HL-60 (cell line): Measurements from ENCODE around the gene MMP7.

Experiments
- DNase-seq, 2 experiments: peaks; one replicate each; pipeline ENCODE4 v3.0.0-alpha.2; 2010 to 2020; ENCODE audit warnings: low read depth in 1 of 2, low spot score in 1 of 2
- H3K27ac ChIP-seq: fragments of 250-450 bp; sonication (Bioruptor Pico); replicated peaks from 2 replicates; pipeline ENCODE4 v1.5.1; 2020; ENCODE audit warnings: mild to moderate bottlenecking, moderate library complexity
- H3K27me3 ChIP-seq: fragments of 250-450 bp; sonication (Bioruptor Pico); 2 replicates; pipeline ENCODE4 v1.5.1; 2021; ENCODE audit warnings: mild to moderate bottlenecking, moderate library complexity; ENCODE audit not compliant: insufficient read depth, poor library complexity, severe bottlenecking
- H3K4me3 ChIP-seq: replicated peaks from 2 replicates; pipeline ENCODE4 v1.5.1; 2011; ENCODE audit warnings: mild to moderate bottlenecking, control low read depth, low read length; ENCODE audit not compliant: insufficient read depth
- GABPA ChIP-seq: IDR thresholded peaks from 2 replicates; pipeline ENCODE4 v1.6.1; 2012; ENCODE audit warnings: low read depth
- POLR2AphosphoS5 ChIP-seq: IDR thresholded peaks from 2 replicates; pipeline ENCODE4 v1.6.1; 2012; ENCODE audit warnings: low read depth
- SPI1 ChIP-seq: IDR thresholded peaks from 2 replicates; pipeline ENCODE4 v1.6.1; 2012; ENCODE audit warnings: low read depth, mild to moderate bottlenecking, borderline replicate concordance
- TF ChIP-seq, protein P1 (sequence below): IDR thresholded peaks from one replicate; pipeline ENCODE4 v1.5.1; 2011; ENCODE audit warnings: low read length, control low read depth, inconsistent platforms; ENCODE audit not compliant: insufficient read depth
- TF ChIP-seq, protein P2 (sequence below): IDR thresholded peaks from 2 replicates; pipeline ENCODE4 v1.6.1; 2012; ENCODE audit warnings: low read depth; ENCODE audit not compliant: insufficient replicate concordance

MMP7 gene

DNA sequence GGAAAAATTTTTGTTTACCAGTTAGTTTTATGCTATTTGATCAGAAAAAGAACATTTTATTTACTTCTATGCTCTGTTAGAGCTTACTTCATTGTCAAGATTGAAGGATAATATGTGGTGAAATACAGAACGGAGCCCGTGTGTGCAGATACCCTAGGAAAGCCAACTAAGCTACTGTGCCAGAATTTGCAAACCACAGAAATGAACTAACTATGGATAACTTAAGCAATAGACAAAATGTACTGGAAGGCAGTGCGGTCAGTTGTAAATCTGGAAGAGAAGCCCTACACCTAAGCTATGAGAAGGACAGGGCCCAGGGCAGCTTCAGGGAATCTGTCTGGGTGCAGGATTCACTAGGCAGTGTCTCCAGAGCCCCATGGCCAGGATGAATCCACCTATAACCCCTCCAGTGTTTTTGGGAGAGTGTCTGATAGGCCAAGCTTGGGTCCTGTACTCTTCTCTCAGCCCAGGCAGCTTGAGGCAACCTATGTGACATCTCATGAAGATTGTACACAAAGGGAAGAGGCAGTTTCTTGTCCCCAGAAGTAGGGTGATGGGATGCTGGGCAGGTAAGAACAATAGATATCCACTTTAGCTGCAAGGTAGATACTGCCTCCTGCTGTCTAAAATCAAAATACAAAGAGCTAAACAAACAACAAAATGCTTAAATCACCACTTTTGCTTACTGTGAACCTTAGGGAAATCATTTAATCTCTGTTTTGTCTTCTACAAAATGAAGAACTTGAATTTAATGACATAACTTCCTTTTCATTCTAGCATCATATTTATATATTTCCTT lies 12.1 kb downstream of the MMP7 start:
- no peak for DNase-seq
- H3K27ac ChIP-seq: no peak overlapping the region
- no peak for TF ChIP-seq SPI1
- TF ChIP-seq POLR2AphosphoS5: no peak
- no peak for TF ChIP-seq GABPA
- TF ChIP-seq, protein P1, sequence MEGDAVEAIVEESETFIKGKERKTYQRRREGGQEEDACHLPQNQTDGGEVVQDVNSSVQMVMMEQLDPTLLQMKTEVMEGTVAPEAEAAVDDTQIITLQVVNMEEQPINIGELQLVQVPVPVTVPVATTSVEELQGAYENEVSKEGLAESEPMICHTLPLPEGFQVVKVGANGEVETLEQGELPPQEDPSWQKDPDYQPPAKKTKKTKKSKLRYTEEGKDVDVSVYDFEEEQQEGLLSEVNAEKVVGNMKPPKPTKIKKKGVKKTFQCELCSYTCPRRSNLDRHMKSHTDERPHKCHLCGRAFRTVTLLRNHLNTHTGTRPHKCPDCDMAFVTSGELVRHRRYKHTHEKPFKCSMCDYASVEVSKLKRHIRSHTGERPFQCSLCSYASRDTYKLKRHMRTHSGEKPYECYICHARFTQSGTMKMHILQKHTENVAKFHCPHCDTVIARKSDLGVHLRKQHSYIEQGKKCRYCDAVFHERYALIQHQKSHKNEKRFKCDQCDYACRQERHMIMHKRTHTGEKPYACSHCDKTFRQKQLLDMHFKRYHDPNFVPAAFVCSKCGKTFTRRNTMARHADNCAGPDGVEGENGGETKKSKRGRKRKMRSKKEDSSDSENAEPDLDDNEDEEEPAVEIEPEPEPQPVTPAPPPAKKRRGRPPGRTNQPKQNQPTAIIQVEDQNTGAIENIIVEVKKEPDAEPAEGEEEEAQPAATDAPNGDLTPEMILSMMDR: no peak
- TF ChIP-seq, protein P2, sequence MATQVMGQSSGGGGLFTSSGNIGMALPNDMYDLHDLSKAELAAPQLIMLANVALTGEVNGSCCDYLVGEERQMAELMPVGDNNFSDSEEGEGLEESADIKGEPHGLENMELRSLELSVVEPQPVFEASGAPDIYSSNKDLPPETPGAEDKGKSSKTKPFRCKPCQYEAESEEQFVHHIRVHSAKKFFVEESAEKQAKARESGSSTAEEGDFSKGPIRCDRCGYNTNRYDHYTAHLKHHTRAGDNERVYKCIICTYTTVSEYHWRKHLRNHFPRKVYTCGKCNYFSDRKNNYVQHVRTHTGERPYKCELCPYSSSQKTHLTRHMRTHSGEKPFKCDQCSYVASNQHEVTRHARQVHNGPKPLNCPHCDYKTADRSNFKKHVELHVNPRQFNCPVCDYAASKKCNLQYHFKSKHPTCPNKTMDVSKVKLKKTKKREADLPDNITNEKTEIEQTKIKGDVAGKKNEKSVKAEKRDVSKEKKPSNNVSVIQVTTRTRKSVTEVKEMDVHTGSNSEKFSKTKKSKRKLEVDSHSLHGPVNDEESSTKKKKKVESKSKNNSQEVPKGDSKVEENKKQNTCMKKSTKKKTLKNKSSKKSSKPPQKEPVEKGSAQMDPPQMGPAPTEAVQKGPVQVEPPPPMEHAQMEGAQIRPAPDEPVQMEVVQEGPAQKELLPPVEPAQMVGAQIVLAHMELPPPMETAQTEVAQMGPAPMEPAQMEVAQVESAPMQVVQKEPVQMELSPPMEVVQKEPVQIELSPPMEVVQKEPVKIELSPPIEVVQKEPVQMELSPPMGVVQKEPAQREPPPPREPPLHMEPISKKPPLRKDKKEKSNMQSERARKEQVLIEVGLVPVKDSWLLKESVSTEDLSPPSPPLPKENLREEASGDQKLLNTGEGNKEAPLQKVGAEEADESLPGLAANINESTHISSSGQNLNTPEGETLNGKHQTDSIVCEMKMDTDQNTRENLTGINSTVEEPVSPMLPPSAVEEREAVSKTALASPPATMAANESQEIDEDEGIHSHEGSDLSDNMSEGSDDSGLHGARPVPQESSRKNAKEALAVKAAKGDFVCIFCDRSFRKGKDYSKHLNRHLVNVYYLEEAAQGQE: no peak
- H3K27me3 ChIP-seq: no peaks in the 10 kb centered on the region
- H3K4me3 ChIP-seq: no peak overlapping the region

DNA sequence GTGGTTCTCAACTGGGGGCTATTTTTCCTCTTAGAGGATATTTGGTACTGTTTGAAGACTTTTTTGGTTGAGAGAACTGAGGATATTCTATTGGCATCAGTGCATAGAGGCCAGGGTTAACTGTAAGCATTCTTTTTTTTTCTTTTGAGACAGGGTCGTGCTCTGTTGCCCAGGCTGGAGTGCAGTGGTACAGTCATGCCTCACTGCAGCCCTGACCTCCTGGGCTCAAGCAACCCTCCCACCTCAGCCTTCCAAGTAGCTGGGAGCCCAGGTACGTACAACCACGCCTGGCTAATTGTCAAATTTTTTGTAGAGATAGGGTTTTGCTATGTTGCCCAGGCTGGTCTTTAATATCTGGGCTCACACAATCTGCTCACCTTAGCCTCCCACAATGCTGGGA lies 12.9 kb downstream of the MMP7 start:
- H3K4me3 ChIP-seq: no peak overlapping the region
- no peak for TF ChIP-seq POLR2AphosphoS5
- no peak for TF ChIP-seq GABPA
- TF ChIP-seq, protein P1: no peak
- TF ChIP-seq, protein P2: no peak
- no peak for TF ChIP-seq SPI1
- no peaks in the 10 kb centered on the region for H3K27me3 ChIP-seq
- DNase-seq: no peak
- H3K27ac ChIP-seq: no peak overlapping the region

DNA sequence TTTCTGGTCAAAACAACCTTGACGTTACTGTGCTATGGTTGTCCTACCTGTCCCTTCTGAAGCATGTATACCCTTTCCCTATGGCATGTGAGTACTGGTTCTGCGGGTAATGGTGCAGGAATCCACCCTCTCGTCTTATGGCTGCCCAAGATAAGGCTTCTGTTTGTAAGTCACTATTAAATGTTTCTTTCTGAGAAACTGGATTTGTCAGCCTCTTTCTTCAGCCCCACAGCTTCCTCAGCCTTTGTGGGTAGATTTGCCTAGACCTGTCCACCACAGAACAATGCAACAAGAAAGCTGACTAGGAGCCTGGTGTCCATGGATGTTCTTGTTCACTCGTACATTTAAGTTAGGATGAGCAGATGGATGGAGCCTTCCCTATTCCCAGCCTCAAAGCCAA lies 14.4 kb downstream of the MMP7 start:
- TF ChIP-seq GABPA: no peak
- TF ChIP-seq, protein P1: no peak
- TF ChIP-seq, protein P2: no peak
- TF ChIP-seq POLR2AphosphoS5: no peak
- TF ChIP-seq SPI1: no peak
- H3K27me3 ChIP-seq: no peaks in the 10 kb centered on the region
- H3K27ac ChIP-seq: no peak overlapping the region
- no peak overlapping the region for H3K4me3 ChIP-seq
- no peak for DNase-seq
